GM12878 (cell line): Measurements from ENCODE around the gene GPR173.

Experiments used
- ASH2L ChIP-seq: fragments of 300-600, 200-600 bp; sonication (generic); IDR thresholded peaks from 2 replicates; pipeline ENCODE4 v1.6.1; 2017; ENCODE audit warnings: low read depth, mild to moderate bottlenecking, borderline replicate concordance
- EP300 ChIP-seq, 2 experiments: fragments of 150-350 bp in 1 of 2; IDR thresholded peaks; 2 replicates each; pipeline ENCODE4 v1.6.1; 2011 to 2012; ENCODE audit warnings: low read depth in 2 of 2, low read length in 2 of 2, borderline replicate concordance in 1 of 2, improper control_type of control experiment in 1 of 2, inconsistent platforms in 1 of 2; ENCODE audit not compliant: control insufficient read depth in 1 of 2
- MEF2A ChIP-seq: IDR thresholded peaks from 2 replicates; pipeline ENCODE4 v1.6.1; 2011; ENCODE audit warnings: low read depth, mild to moderate bottlenecking, low read length, moderate library complexity; ENCODE audit not compliant: insufficient read depth
- MXI1 ChIP-seq: fragments of 150-350 bp; IDR thresholded peaks from 2 replicates; pipeline ENCODE4 v1.6.1; 2011; ENCODE audit warnings: low read depth, mild to moderate bottlenecking, inconsistent platforms, low read length, improper control_type of control experiment
- NFIC ChIP-seq: IDR thresholded peaks from 2 replicates; pipeline ENCODE4 v1.6.1; 2012; ENCODE audit warnings: low read depth, mild to moderate bottlenecking, inconsistent platforms, low read length, moderate library complexity
- RAD21 ChIP-seq: IDR thresholded peaks from 2 replicates; pipeline ENCODE4 v1.6.1; 2011; ENCODE audit warnings: mild to moderate bottlenecking, low read depth, low read length, moderate library complexity; ENCODE audit not compliant: insufficient read depth
- SMAD1 ChIP-seq: fragments of 450-650 bp; IDR thresholded peaks from 2 replicates; pipeline ENCODE4 v1.6.1; 2018; ENCODE audit warnings: mild to moderate bottlenecking, low read depth; ENCODE audit not compliant: partially characterized antibody
- SPI1 ChIP-seq: IDR thresholded peaks from 2 replicates; pipeline ENCODE4 v1.6.1; 2011; ENCODE audit warnings: low read depth, mild to moderate bottlenecking, low read length, moderate library complexity, borderline replicate concordance; ENCODE audit not compliant: insufficient read depth
- TF ChIP-seq, protein P1 (sequence below), 3 experiments: IDR thresholded peaks in 2 of 3; conservative IDR thresholded peaks in 1 of 3; 2 replicates each; pipeline ENCODE4 v1.5.1; 2011; ENCODE audit warnings: low read depth in 3 of 3, low read length in 3 of 3, mild to moderate bottlenecking in 3 of 3, control low read depth in 2 of 3, moderate library complexity in 2 of 3, inconsistent platforms in 1 of 3, mixed read lengths in 1 of 3; ENCODE audit not compliant: control insufficient read depth in 2 of 3, insufficient read depth in 1 of 3; ENCODE audit errors: extremely low read depth in 1 of 3
- TF ChIP-seq, protein P2 (sequence below): IDR thresholded peaks from 2 replicates; pipeline ENCODE4 v1.6.1; 2012; ENCODE audit warnings: mild to moderate bottlenecking, low read depth, low read length

DNA sequence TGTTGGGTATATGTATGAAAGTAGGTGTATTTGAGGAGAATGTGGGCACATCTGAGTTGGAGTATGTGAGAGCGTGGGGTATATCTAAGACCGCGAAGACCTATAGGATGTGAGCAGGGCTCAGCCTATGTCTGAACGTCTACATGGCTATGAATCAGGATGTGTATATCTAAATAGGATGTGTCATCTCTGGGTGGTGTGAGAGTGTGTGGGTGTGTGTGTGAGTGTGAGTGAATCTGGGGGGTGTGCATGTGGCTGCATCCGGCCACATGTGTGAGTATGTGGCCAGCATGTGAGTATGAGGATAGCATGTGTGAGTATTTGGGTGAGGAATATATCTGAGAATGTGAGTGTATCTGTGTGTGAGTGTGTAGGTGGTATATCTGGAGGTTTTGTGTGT is 7.7 kb downstream of the GPR173 start:
- TF ChIP-seq NFIC (no peak), SMAD1 (no peak), EP300 (IDR thresholded peaks at IDR 0.05; ENCODE audit: borderline replicate concordance in 1 of 2, control insufficient read depth in 1 of 2, low read depth in 2 of 2, low read length in 2 of 2) (no peak), RAD21 (no peak), MXI1 (no peak), SPI1 (no peak), MEF2A (no peak), ASH2L (no peak)
- TF ChIP-seq, protein P1, sequence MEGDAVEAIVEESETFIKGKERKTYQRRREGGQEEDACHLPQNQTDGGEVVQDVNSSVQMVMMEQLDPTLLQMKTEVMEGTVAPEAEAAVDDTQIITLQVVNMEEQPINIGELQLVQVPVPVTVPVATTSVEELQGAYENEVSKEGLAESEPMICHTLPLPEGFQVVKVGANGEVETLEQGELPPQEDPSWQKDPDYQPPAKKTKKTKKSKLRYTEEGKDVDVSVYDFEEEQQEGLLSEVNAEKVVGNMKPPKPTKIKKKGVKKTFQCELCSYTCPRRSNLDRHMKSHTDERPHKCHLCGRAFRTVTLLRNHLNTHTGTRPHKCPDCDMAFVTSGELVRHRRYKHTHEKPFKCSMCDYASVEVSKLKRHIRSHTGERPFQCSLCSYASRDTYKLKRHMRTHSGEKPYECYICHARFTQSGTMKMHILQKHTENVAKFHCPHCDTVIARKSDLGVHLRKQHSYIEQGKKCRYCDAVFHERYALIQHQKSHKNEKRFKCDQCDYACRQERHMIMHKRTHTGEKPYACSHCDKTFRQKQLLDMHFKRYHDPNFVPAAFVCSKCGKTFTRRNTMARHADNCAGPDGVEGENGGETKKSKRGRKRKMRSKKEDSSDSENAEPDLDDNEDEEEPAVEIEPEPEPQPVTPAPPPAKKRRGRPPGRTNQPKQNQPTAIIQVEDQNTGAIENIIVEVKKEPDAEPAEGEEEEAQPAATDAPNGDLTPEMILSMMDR (IDR thresholded peaks at IDR 0.05 in 2 of 3, conservative IDR thresholded peaks at IDR 0.05 in 1 of 3; ENCODE audit: control insufficient read depth in 2 of 3, extremely low read depth in 1 of 3, insufficient read depth in 1 of 3, low read depth in 3 of 3, low read length in 3 of 3) = no peak
- TF ChIP-seq, protein P2, sequence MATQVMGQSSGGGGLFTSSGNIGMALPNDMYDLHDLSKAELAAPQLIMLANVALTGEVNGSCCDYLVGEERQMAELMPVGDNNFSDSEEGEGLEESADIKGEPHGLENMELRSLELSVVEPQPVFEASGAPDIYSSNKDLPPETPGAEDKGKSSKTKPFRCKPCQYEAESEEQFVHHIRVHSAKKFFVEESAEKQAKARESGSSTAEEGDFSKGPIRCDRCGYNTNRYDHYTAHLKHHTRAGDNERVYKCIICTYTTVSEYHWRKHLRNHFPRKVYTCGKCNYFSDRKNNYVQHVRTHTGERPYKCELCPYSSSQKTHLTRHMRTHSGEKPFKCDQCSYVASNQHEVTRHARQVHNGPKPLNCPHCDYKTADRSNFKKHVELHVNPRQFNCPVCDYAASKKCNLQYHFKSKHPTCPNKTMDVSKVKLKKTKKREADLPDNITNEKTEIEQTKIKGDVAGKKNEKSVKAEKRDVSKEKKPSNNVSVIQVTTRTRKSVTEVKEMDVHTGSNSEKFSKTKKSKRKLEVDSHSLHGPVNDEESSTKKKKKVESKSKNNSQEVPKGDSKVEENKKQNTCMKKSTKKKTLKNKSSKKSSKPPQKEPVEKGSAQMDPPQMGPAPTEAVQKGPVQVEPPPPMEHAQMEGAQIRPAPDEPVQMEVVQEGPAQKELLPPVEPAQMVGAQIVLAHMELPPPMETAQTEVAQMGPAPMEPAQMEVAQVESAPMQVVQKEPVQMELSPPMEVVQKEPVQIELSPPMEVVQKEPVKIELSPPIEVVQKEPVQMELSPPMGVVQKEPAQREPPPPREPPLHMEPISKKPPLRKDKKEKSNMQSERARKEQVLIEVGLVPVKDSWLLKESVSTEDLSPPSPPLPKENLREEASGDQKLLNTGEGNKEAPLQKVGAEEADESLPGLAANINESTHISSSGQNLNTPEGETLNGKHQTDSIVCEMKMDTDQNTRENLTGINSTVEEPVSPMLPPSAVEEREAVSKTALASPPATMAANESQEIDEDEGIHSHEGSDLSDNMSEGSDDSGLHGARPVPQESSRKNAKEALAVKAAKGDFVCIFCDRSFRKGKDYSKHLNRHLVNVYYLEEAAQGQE = no peak
